ENCODE data around the gene PAK4.
"Not testable (repeated sequence)": the region's sequence is repeated elsewhere in the genome, so short reads cannot be mapped to it uniquely, and the experiment has no call there.

The PAK4 gene

GRCh38 chr19:39100500-39101166 is 25.0 kb upstream of the PAK4 start:
- DNase-seq: no peak

GRCh38 chr19:39103151-39103550 is 22.4 kb upstream of the PAK4 start:
- DNase-seq: no peak

GRCh38 chr19:39104186-39104596 is 21.4 kb upstream of the PAK4 start:
- DNase-seq: no peak

GRCh38 chr19:39106194-39106593 is 19.4 kb upstream of the PAK4 start:
- no peak for DNase-seq

GRCh38 chr19:39109641-39110040 is 15.9 kb upstream of the PAK4 start:
- DNase-seq: no peak

- DNase-seq: no peak
Measured at GRCh38 chr19:39110263-39110967, 15.2 kb upstream of the PAK4 start.

- no peak for DNase-seq
Measured at GRCh38 chr19:39111593-39112199, 13.9 kb upstream of the PAK4 start.

- DNase-seq: no peak
Measured at GRCh38 chr19:39112338-39112890, 13.2 kb upstream of the PAK4 start.

- no peak for DNase-seq
Measured at GRCh38 chr19:39113199-39113598, 12.4 kb upstream of the PAK4 start.

GRCh38 chr19:39115105-39115847 is 10.3 kb upstream of the PAK4 start:
- no peak for DNase-seq

- not testable (repeated sequence) for DNase-seq
Measured at GRCh38 chr19:39117023-39117422, 8.6 kb upstream of the PAK4 start.

- no peak for DNase-seq
Measured at GRCh38 chr19:39119830-39120229, 5.8 kb upstream of the PAK4 start.

- DNase-seq: no peak
Measured at GRCh38 chr19:39122934-39123731, 2.5 kb upstream of the PAK4 start.

- no peak for DNase-seq
Measured at GRCh38 chr19:39124136-39124764, 1.3 kb upstream of the PAK4 start.

GRCh38 chr19:39125199-39125553 is 410 bp upstream of the PAK4 start:
- no peak for DNase-seq

GRCh38 chr19:39126312-39127187 is 964 bp downstream of the PAK4 start:
- no peak for DNase-seq

- DNase-seq: no peak
Measured at GRCh38 chr19:39127812-39128515, 2.4 kb downstream of the PAK4 start.

GRCh38 chr19:39128516-39129079 is 3.0 kb downstream of the PAK4 start:
- no peak for DNase-seq

- no peak for DNase-seq
Measured at GRCh38 chr19:39129116-39129515, 3.5 kb downstream of the PAK4 start.
